GM19452 (cell line): ENCODE data around the gene TOMM20.
"Not testable (repeated sequence)": the region's sequence is repeated elsewhere in the genome, so short reads cannot be mapped to it uniquely, and the experiment has no call there.

Experiments used
- ATAC-seq: cut with Tn5 transposase; IDR thresholded peaks from one replicate; pipeline ENCODE4 v1.9.1; 2021; ENCODE audit not compliant: unreplicated experiment

Gene TOMM20

GRCh38 chr1:235102993-235103411 is 25.6 kb downstream of the TOMM20 start:
- no peak for ATAC-seq

GRCh38 chr1:235102259-235102582 is 26.4 kb downstream of the TOMM20 start:
- no peak for ATAC-seq

GRCh38 chr1:235101558-235102258 is 26.9 kb downstream of the TOMM20 start:
- ATAC-seq: no peak

GRCh38 chr1:235100194-235100772 is 28.4 kb downstream of the TOMM20 start:
- no peak for ATAC-seq

GRCh38 chr1:235098991-235099390 is 29.6 kb downstream of the TOMM20 start:
- no peak for ATAC-seq

- no peak for ATAC-seq
Observed at GRCh38 chr1:235098547-235098946, 30.1 kb downstream of the TOMM20 start.

- ATAC-seq: not testable (repeated sequence)
Observed at GRCh38 chr1:235097501-235097900, 31.1 kb downstream of the TOMM20 start.

- no peak for ATAC-seq
Observed at GRCh38 chr1:235095938-235096562, 32.6 kb downstream of the TOMM20 start.

GRCh38 chr1:235093696-235094592 is 34.7 kb downstream of the TOMM20 start:
- ATAC-seq: peak; percentile 72

GRCh38 chr1:235093013-235093695 is 35.5 kb downstream of the TOMM20 start:
- ATAC-seq: no peak

GRCh38 chr1:235092415-235092814 is 36.2 kb downstream of the TOMM20 start:
- not testable (repeated sequence) for ATAC-seq

GRCh38 chr1:235092045-235092406 is 36.6 kb downstream of the TOMM20 start:
- ATAC-seq: not testable (repeated sequence)

- ATAC-seq: not testable (repeated sequence)
Observed at GRCh38 chr1:235091319-235092044, 37.2 kb downstream of the TOMM20 start.

GRCh38 chr1:235090406-235091069 is 38.1 kb downstream of the TOMM20 start:
- ATAC-seq: no peak

GRCh38 chr1:235088907-235089306 is 39.7 kb downstream of the TOMM20 start:
- ATAC-seq: no peak

- ATAC-seq: no peak
Observed at GRCh38 chr1:235088430-235088829, 40.2 kb downstream of the TOMM20 start.

GRCh38 chr1:235087906-235088305 is 40.7 kb downstream of the TOMM20 start:
- no peak for ATAC-seq

- ATAC-seq: not testable (repeated sequence)
Observed at GRCh38 chr1:235085411-235086117, 43.1 kb downstream of the TOMM20 start.

GRCh38 chr1:235080788-235081187 is 47.8 kb downstream of the TOMM20 start:
- ATAC-seq: not testable (repeated sequence)
